ENCODE measurements around the gene BTBD16.

BTBD16 gene

GRCh38 chr10:122294511-122295450 is 23.7 kb downstream of the BTBD16 start:
- no peak for DNase-seq (ENCODE audit: low spot score)

GRCh38 chr10:122295451-122295809 is 24.3 kb downstream of the BTBD16 start:
- no peak for DNase-seq (ENCODE audit: low spot score)

- DNase-seq (ENCODE audit: low spot score) = no peak
Observed at GRCh38 chr10:122296363-122297120, 25.4 kb downstream of the BTBD16 start.

GRCh38 chr10:122297583-122297982 is 26.5 kb downstream of the BTBD16 start:
- no peak for DNase-seq (ENCODE audit: low spot score)

GRCh38 chr10:122298206-122298597 is 27.1 kb downstream of the BTBD16 start:
- DNase-seq (ENCODE audit: low spot score) = no peak

- DNase-seq (ENCODE audit: low spot score) = peak; percentile 73
Observed at GRCh38 chr10:122298598-122299301, 27.7 kb downstream of the BTBD16 start.

GRCh38 chr10:122299423-122300075 is 28.5 kb downstream of the BTBD16 start:
- DNase-seq (ENCODE audit: low spot score) = no peak

- no peak for DNase-seq (ENCODE audit: low spot score)
Observed at GRCh38 chr10:122301055-122301810, 30.1 kb downstream of the BTBD16 start.

- no peak for DNase-seq (ENCODE audit: low spot score)
Observed at GRCh38 chr10:122301811-122302115, 30.7 kb downstream of the BTBD16 start.

GRCh38 chr10:122302315-122302714 is 31.2 kb downstream of the BTBD16 start:
- DNase-seq (ENCODE audit: low spot score) = no peak

GRCh38 chr10:122303271-122304053 is 32.4 kb downstream of the BTBD16 start:
- DNase-seq (ENCODE audit: low spot score) = no peak

- DNase-seq (ENCODE audit: low spot score) = no peak
Observed at GRCh38 chr10:122304054-122304579, 33.0 kb downstream of the BTBD16 start.

GRCh38 chr10:122306282-122306681 is 35.2 kb downstream of the BTBD16 start:
- DNase-seq (ENCODE audit: low spot score) = no peak

GRCh38 chr10:122306744-122307143 is 35.6 kb downstream of the BTBD16 start:
- no peak for DNase-seq (ENCODE audit: low spot score)

- no peak for DNase-seq (ENCODE audit: low spot score)
Observed at GRCh38 chr10:122307669-122308416, 36.7 kb downstream of the BTBD16 start.

- no peak for DNase-seq (ENCODE audit: low spot score)
Observed at GRCh38 chr10:122308417-122309141, 37.5 kb downstream of the BTBD16 start.

GRCh38 chr10:122310311-122311050 is 39.4 kb downstream of the BTBD16 start:
- no peak for DNase-seq (ENCODE audit: low spot score)

- DNase-seq (ENCODE audit: low spot score) = no peak
Observed at GRCh38 chr10:122311051-122311410, 39.9 kb downstream of the BTBD16 start.

All from SK-N-DZ (cell line).